ENCODE measurements around the gene PRKCH. TPM values are rescaled to one million over a fixed set of nuclear protein-coding genes. Genes with fewer than 3 reads are reported as not detected.

PRKCH gene
- total and polyA plus RNA-seq, 4 donors = 1.8 to 77.2 (median 33.6) TPM

Other genes starting within 250 kb of the PRKCH start
- 10 to 100 TPM; 54.8 to 81.7 TPM for gene TMEM30B, start 40.2 kb upstream of the PRKCH start, total RNA-seq
- gene TMEM30B, start 40.2 kb upstream of the PRKCH start, polyA plus RNA-seq = 1 to 10 TPM; 7.5 to 9.9 TPM